Vagina (tissue), 2 donors: Measurements from ENCODE around the gene RAB39B.

ENCODE experiments used
- POLR2A ChIP-seq, 2 donors: fragments of 450-650 bp; IDR thresholded peaks; one replicate each; pipeline ENCODE4 v1.6.1; 2017; ENCODE audit warnings: antibody characterized with exemption in 2 of 2, mild to moderate bottlenecking in 2 of 2, moderate library complexity in 2 of 2
- POLR2AphosphoS5 ChIP-seq, 2 donors: sonication (generic); formaldehyde crosslinking; IDR thresholded peaks; one replicate each; pipeline ENCODE4 v1.9.0; 2017; ENCODE audit warnings: antibody characterized with exemption in 2 of 2, mild to moderate bottlenecking in 2 of 2, low read depth in 1 of 2; ENCODE audit not compliant: insufficient read depth in 1 of 2
- TF ChIP-seq, protein P1 (sequence below), 3 experiments: fragments of 450-650 bp in 2 of 3; fragments of 200-600 bp in 1 of 3; sonication (generic) in 1 of 3; IDR thresholded peaks; one replicate each; pipeline ENCODE4 v1.5.1; 2017 to 2019; ENCODE audit warnings: antibody characterized with exemption in 3 of 3, mild to moderate bottlenecking in 2 of 3, moderate library complexity in 2 of 3

GRCh38 chrX:155221351-155221750 is 42.9 kb downstream of the RAB39B start:
- TF ChIP-seq, protein P1, sequence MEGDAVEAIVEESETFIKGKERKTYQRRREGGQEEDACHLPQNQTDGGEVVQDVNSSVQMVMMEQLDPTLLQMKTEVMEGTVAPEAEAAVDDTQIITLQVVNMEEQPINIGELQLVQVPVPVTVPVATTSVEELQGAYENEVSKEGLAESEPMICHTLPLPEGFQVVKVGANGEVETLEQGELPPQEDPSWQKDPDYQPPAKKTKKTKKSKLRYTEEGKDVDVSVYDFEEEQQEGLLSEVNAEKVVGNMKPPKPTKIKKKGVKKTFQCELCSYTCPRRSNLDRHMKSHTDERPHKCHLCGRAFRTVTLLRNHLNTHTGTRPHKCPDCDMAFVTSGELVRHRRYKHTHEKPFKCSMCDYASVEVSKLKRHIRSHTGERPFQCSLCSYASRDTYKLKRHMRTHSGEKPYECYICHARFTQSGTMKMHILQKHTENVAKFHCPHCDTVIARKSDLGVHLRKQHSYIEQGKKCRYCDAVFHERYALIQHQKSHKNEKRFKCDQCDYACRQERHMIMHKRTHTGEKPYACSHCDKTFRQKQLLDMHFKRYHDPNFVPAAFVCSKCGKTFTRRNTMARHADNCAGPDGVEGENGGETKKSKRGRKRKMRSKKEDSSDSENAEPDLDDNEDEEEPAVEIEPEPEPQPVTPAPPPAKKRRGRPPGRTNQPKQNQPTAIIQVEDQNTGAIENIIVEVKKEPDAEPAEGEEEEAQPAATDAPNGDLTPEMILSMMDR (IDR thresholded peaks at IDR 0.05): no peak
- TF ChIP-seq POLR2AphosphoS5 (IDR thresholded peaks at IDR 0.05; ENCODE audit: insufficient read depth in 1 of 2, low read depth in 1 of 2) (no peak), POLR2A (IDR thresholded peaks at IDR 0.05) (no peak)
